IMR-90 (cell line): Measurements from ENCODE around the gene PRKCE. TPM values are rescaled to one million over a fixed set of nuclear protein-coding genes. Genes with fewer than 3 reads are reported as not detected.

Experiments used
- ATAC-seq: fragments of 200-7000 bp; cut with Tn5 transposase; 2 replicates; pipeline ENCODE4 v1.9.1; 2020; ENCODE audit warnings: low read depth, mild to moderate bottlenecking, moderate library complexity
- BruUV-seq: library from RNA; stranded (reverse); fragments of 400-500 nt; replicated peaks from 2 replicates; lab custom pipeline; 2021; lab: Mats Ljungman, UMichigan
- CTCF ChIA-PET: fragments of 300-600 bp; formaldehyde crosslinking; extraction: SDS; loops from one replicate; lab custom pipeline; 2021; ENCODE audit warnings: antibody characterized with exemption; lab: Yijun Ruan, JAX
- POLR2A ChIA-PET: fragments of 300-600 bp; sonication (Branson Sonifier 250); formaldehyde crosslinking; loops from one replicate; lab custom pipeline; 2022; ENCODE audit warnings: antibody characterized with exemption; ENCODE audit not compliant: unreplicated experiment; lab: Charles Lee
- DNase-seq: peaks from one replicate; pipeline ENCODE4 v3.0.0; 2013
- H2AFZ ChIP-seq: replicated peaks from 2 replicates; pipeline ENCODE3; 2013; ENCODE audit warnings: low read length, mild to moderate bottlenecking; ENCODE audit not compliant: poor library complexity
- H2AK5ac ChIP-seq: 2 replicates; pipeline ENCODE4 v1.6.1; 2013; ENCODE audit warnings: low read depth, low read length, inconsistent platforms
- H2AK9ac ChIP-seq: replicated peaks from 2 replicates; pipeline ENCODE3; 2013; ENCODE audit warnings: mild to moderate bottlenecking, low read depth, low read length, moderate library complexity; ENCODE audit not compliant: poor library complexity
- H2BK120ac ChIP-seq: 2 replicates; pipeline ENCODE4 v1.6.1; 2013; ENCODE audit warnings: low read depth, low read length, inconsistent platforms
- H2BK15ac ChIP-seq: 3 replicates; pipeline ENCODE4 v1.6.1; 2013; ENCODE audit warnings: low read depth, low read length, inconsistent platforms
- H2BK20ac ChIP-seq: 2 replicates; pipeline ENCODE4 v1.6.1; 2013; ENCODE audit warnings: low read depth, mild to moderate bottlenecking, inconsistent platforms, low read length, moderate library complexity
- H2BK5ac ChIP-seq: 2 replicates; pipeline ENCODE4 v1.6.1; 2013; ENCODE audit warnings: mild to moderate bottlenecking, low read depth, low read length, inconsistent platforms; ENCODE audit not compliant: poor library complexity, severe bottlenecking
- H3K14ac ChIP-seq: replicated peaks from 2 replicates; pipeline ENCODE4 v1.6.1; 2013; ENCODE audit warnings: low read depth, low read length, inconsistent platforms
- H3K18ac ChIP-seq: 2 replicates; pipeline ENCODE4 v1.6.1; 2013; ENCODE audit warnings: low read depth, low read length, control low read depth
- H3K23ac ChIP-seq: 2 replicates; pipeline ENCODE4 v1.6.1; 2013; ENCODE audit warnings: low read depth, low read length, inconsistent platforms
- H3K27ac ChIP-seq: 2 replicates; pipeline ENCODE4 v1.5.1; 2013; ENCODE audit warnings: mild to moderate bottlenecking, control low read depth, low read length; ENCODE audit not compliant: insufficient read depth
- H3K27me3 ChIP-seq: 2 replicates; pipeline ENCODE4 v1.6.1; 2013; ENCODE audit warnings: low read length; ENCODE audit not compliant: control insufficient read depth, insufficient read depth
- H3K36me3 ChIP-seq: 2 replicates; pipeline ENCODE4 v1.6.1; 2013; ENCODE audit warnings: low read length, mixed read lengths; ENCODE audit not compliant: control insufficient read depth, insufficient read depth
- H3K4ac ChIP-seq: 2 replicates; pipeline ENCODE4 v1.6.1; 2013; ENCODE audit warnings: low read depth, low read length, inconsistent platforms
- H3K4me1 ChIP-seq: 2 replicates; pipeline ENCODE4 v1.6.1; 2013; ENCODE audit warnings: low read length, mixed read lengths; ENCODE audit not compliant: control insufficient read depth, insufficient read depth
- H3K4me2 ChIP-seq: 2 replicates; pipeline ENCODE4 v1.6.1; 2013; ENCODE audit warnings: low read depth, mild to moderate bottlenecking, control low read depth, low read length, moderate library complexity
- H3K4me3 ChIP-seq: 2 replicates; pipeline ENCODE4 v1.5.1; 2013; ENCODE audit warnings: low read depth, mild to moderate bottlenecking, control low read depth, low read length, moderate library complexity; ENCODE audit not compliant: insufficient read depth
- H3K56ac ChIP-seq: 2 replicates; pipeline ENCODE4 v1.6.1; 2013; ENCODE audit warnings: low read length, inconsistent platforms; ENCODE audit not compliant: insufficient read depth; ENCODE audit errors: extremely low read depth
- H3K79me1 ChIP-seq, 2 experiments: 2 replicates each; pipeline ENCODE4 v1.6.1; 2013; ENCODE audit warnings: low read length in 2 of 2, inconsistent platforms in 1 of 2, low read depth in 1 of 2
- H3K9ac ChIP-seq: 2 replicates; pipeline ENCODE4 v1.6.1; 2013; ENCODE audit warnings: low read depth, low read length, control low read depth
- H3K9me1 ChIP-seq: 2 replicates; pipeline ENCODE4 v1.6.1; 2013; ENCODE audit warnings: low read length, inconsistent platforms; ENCODE audit not compliant: insufficient read depth
- H3K9me3 ChIP-seq: 2 replicates; pipeline ENCODE4 v1.6.1; 2013; ENCODE audit warnings: low read length; ENCODE audit not compliant: control insufficient read depth, insufficient read depth
- H4K20me1 ChIP-seq: 2 replicates; pipeline ENCODE4 v1.6.1; 2013; ENCODE audit warnings: low read length, inconsistent platforms; ENCODE audit not compliant: insufficient read depth
- H4K5ac ChIP-seq: 2 replicates; pipeline ENCODE4 v1.6.1; 2013; ENCODE audit warnings: mild to moderate bottlenecking, low read depth, low read length, control low read depth
- H4K8ac ChIP-seq, 2 experiments: 2 replicates each; pipeline ENCODE4 v1.6.1; 2013; ENCODE audit warnings: low read depth in 2 of 2, low read length in 2 of 2, control low read depth in 1 of 2, inconsistent platforms in 1 of 2
- H4K91ac ChIP-seq: 2 replicates; pipeline ENCODE4 v1.6.1; 2013; ENCODE audit warnings: low read depth, low read length, inconsistent platforms; ENCODE audit not compliant: insufficient read depth
- BHLHE40 ChIP-seq: fragments of 150-350 bp; IDR thresholded peaks from 2 replicates; pipeline ENCODE4 v1.6.1; 2016; ENCODE audit warnings: mild to moderate bottlenecking, low read depth, low read length
- CEBPB ChIP-seq: IDR thresholded peaks from 2 replicates; pipeline ENCODE4 v1.6.1; 2012; ENCODE audit warnings: low read depth, low read length, improper control_type of control experiment
- CHD1 ChIP-seq: IDR thresholded peaks from 2 replicates; pipeline ENCODE4 v1.6.1; 2012; ENCODE audit warnings: low read depth, low read length, improper control_type of control experiment
- FOS ChIP-seq: fragments of 150-350 bp; IDR thresholded peaks from 2 replicates; pipeline ENCODE4 v1.6.1; 2016; ENCODE audit warnings: low read depth, low read length
- MAFK ChIP-seq: IDR thresholded peaks from 2 replicates; pipeline ENCODE4 v1.6.1; 2012; ENCODE audit warnings: low read depth, low read length, improper control_type of control experiment
- MAZ ChIP-seq: IDR thresholded peaks from 2 replicates; pipeline ENCODE4 v1.6.1; 2012; ENCODE audit warnings: low read depth, mild to moderate bottlenecking, low read length, improper control_type of control experiment, moderate library complexity, borderline replicate concordance
- MXI1 ChIP-seq: IDR thresholded peaks from 2 replicates; pipeline ENCODE4 v1.6.1; 2012; ENCODE audit warnings: low read depth, mild to moderate bottlenecking, low read length, moderate library complexity, borderline replicate concordance
- POLR2A ChIP-seq: IDR thresholded peaks from 2 replicates; pipeline ENCODE4 v1.6.1; 2012; ENCODE audit warnings: mild to moderate bottlenecking, low read depth, low read length
- RAD21 ChIP-seq: IDR thresholded peaks from 2 replicates; pipeline ENCODE4 v1.6.1; 2012; ENCODE audit warnings: low read length, improper control_type of control experiment
- RFX5 ChIP-seq: IDR thresholded peaks from 2 replicates; pipeline ENCODE4 v1.8.0; 2012; ENCODE audit warnings: low read depth, mild to moderate bottlenecking, low read length, moderate library complexity
- SMC3 ChIP-seq: fragments of 150-350 bp; IDR thresholded peaks from 2 replicates; pipeline ENCODE4 v1.6.1; 2016; ENCODE audit warnings: low read depth, mild to moderate bottlenecking, antibody characterized with exemption, low read length, moderate library complexity
- WGBS, 2 experiments: methylation state at CpG; one replicate each; pipeline versions ENCODE4 v1.1.5 to v1.1.7; 2013; ENCODE audit warnings: missing lambda C conversion rate in 2 of 2; ENCODE audit not compliant: insufficient read length in 1 of 2; ENCODE audit errors: extremely low coverage in 2 of 2; 5-methylcytosine and 5-hydroxymethylcytosine counted together
- dilution Hi-C: fragments of 300-500 bp; cut with HindIII; formaldehyde crosslinking; loops from one replicate; pipeline ENCODE4 v1.14.3; 2018; ENCODE audit warnings: low sequenced_read_pairs; ENCODE audit not compliant: unreplicated experiment
- in situ Hi-C: fragments of 300-500 bp; cut with MboI; formaldehyde crosslinking; loops from 3 replicates; pipeline ENCODE4 v1.14.3; 2019; ENCODE audit warnings: low sequenced_read_pairs, inconsistent platforms, mixed read lengths
- intact Hi-C: fragments of 100-400 bp; cut with micrococcal nuclease; formaldehyde crosslinking; loops from 2 replicates; pipeline ENCODE4 v1.10.0; 2022
- polyA plus RNA-seq, 3 experiments: library from polyadenylated mRNA; depleted of rRNA; stranded (reverse); fragments of >200 nt; gene quantifications; 2 replicates each; pipeline ENCODE4 v1.2.3, GENCODE V29; 2012; ENCODE audit warnings: low replicate concordance in 1 of 3
- total RNA-seq: library from RNA; depleted of rRNA; stranded (reverse); fragments of >200 nt; gene quantifications from 2 replicates; pipeline ENCODE4 v1.2.3, GENCODE V29; 2012
- TF ChIP-seq, protein P1 (sequence below): conservative IDR thresholded peaks from 2 replicates; pipeline ENCODE4 v1.5.1; 2012; ENCODE audit warnings: mild to moderate bottlenecking, low read depth, low read length, improper control_type of control experiment
- TF ChIP-seq, protein P2 (sequence below): fragments of 150-350 bp; IDR thresholded peaks from 2 replicates; pipeline ENCODE4 v1.6.1; 2016; ENCODE audit warnings: low read depth, mild to moderate bottlenecking, low read length, moderate library complexity, borderline replicate concordance

Gene PRKCE
- total and polyA plus RNA-seq, 2 of the 4 experiments (the other 2 are of a cell fraction), result 8.1 to 32.4 TPM

DNA sequence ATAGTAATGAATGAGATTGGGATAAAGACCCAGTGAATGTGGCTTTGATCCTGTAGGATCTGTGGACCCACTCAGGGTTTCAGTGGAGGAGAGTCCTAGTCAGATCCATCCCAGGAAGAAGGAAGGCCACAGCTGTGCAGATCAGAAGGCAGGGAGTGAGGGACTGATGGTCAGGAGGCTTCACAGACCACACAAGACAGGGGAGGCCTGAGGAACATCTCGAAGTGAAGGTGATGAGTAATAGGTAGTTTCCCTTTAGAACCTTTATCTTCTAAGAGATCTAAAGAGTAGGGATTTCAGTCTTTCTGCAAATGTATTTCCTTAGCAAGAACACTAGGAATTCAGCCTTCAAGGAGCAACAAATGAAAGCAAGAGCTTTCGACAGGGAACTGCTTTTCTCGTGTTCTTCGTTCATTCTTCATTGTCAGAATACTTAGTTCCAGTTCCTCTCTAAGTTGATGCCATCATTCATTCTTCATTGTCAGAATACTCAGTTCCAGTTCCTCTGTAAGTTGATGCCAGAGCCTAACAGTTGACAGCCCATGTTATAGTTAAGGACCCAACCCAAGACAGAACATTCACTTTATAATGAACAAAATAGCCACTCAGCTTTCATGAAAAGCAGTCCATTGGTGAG lies 495.5 kb downstream of the PRKCE start:
- H3K4me1 ChIP-seq, result peaks cover 17% of the 10 kb centered on the region
- no peak overlapping the region for H3K27ac ChIP-seq
- peak overlapping the region; percentile 63; the same call in 1 of the 2 replicates for H2AK5ac ChIP-seq
- no peaks in the 10 kb centered on the region for H3K9me3 ChIP-seq
- H2BK15ac ChIP-seq, result peak overlapping the region; percentile 35; the same call in 1 of the 3 replicates
- TF ChIP-seq MXI1 (no peak), MAFK (no peak), RAD21 (no peak), CHD1 (no peak), BHLHE40 (no peak), MAZ (no peak), SMC3 (no peak), POLR2A (no peak), FOS (no peak), RFX5 (no peak), CEBPB (no peak)
- TF ChIP-seq, protein P1, sequence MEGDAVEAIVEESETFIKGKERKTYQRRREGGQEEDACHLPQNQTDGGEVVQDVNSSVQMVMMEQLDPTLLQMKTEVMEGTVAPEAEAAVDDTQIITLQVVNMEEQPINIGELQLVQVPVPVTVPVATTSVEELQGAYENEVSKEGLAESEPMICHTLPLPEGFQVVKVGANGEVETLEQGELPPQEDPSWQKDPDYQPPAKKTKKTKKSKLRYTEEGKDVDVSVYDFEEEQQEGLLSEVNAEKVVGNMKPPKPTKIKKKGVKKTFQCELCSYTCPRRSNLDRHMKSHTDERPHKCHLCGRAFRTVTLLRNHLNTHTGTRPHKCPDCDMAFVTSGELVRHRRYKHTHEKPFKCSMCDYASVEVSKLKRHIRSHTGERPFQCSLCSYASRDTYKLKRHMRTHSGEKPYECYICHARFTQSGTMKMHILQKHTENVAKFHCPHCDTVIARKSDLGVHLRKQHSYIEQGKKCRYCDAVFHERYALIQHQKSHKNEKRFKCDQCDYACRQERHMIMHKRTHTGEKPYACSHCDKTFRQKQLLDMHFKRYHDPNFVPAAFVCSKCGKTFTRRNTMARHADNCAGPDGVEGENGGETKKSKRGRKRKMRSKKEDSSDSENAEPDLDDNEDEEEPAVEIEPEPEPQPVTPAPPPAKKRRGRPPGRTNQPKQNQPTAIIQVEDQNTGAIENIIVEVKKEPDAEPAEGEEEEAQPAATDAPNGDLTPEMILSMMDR, result no peak
- TF ChIP-seq, protein P2, sequence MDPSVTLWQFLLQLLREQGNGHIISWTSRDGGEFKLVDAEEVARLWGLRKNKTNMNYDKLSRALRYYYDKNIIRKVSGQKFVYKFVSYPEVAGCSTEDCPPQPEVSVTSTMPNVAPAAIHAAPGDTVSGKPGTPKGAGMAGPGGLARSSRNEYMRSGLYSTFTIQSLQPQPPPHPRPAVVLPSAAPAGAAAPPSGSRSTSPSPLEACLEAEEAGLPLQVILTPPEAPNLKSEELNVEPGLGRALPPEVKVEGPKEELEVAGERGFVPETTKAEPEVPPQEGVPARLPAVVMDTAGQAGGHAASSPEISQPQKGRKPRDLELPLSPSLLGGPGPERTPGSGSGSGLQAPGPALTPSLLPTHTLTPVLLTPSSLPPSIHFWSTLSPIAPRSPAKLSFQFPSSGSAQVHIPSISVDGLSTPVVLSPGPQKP, result no peak
- H3K4me3 ChIP-seq, result no peak overlapping the region
- intact Hi-C loops, result no loop called here
- dilution Hi-C loops, result no loop called here
- H3K79me1 ChIP-seq, result peaks cover 2 to 38% of the 10 kb centered on the region in 2 experiments; a peak in 3 of 4 replicates
- no peak overlapping the region for H2AFZ ChIP-seq
- H4K20me1 ChIP-seq, result peaks cover 8% of the 10 kb centered on the region
- H2BK5ac ChIP-seq, result no peak overlapping the region
- WGBS, 2 experiments, result no CpG with 5 or more reads among the region's 4 CpGs
- CTCF ChIA-PET, result no interaction called here
- ATAC-seq (no peak), DNase-seq (no peak)
- H3K27me3 ChIP-seq, result no peaks in the 10 kb centered on the region
- H3K9ac ChIP-seq, result no peak overlapping the region
- H3K9me1 ChIP-seq, result peaks cover 16% of the 10 kb centered on the region
- POLR2A ChIA-PET, result no interaction called here
- peak overlapping the region; percentile 25; the same call in 1 of the 2 replicates for H3K4ac ChIP-seq
- H4K91ac ChIP-seq, result no peak overlapping the region
- H3K4me2 ChIP-seq, result no peak overlapping the region
- no peak overlapping the region for H2BK20ac ChIP-seq
- H3K23ac ChIP-seq, result no peak overlapping the region
- in situ Hi-C loops, result no loop called here
- H3K56ac ChIP-seq, result no peak overlapping the region
- H4K5ac ChIP-seq, result no peak overlapping the region
- H3K14ac ChIP-seq, result 0 out of 2 replicates have a peak overlapping the region, but pooled peaks have one; percentile 13
- H4K8ac ChIP-seq, result no peak overlapping the region
- peaks cover 2% of the 10 kb centered on the region; the same call in 1 of the 2 replicates for H3K36me3 ChIP-seq
- no TSS peak for BruUV-seq
- no peak overlapping the region for H3K18ac ChIP-seq
- no peak overlapping the region for H2AK9ac ChIP-seq
- no peak overlapping the region for H2BK120ac ChIP-seq
